Fibroblast of upper back skin (primary cell): ENCODE results near the gene YKT6.
"Not testable (repeated sequence)": the region's sequence is repeated elsewhere in the genome, so short reads cannot be mapped to it uniquely, and the experiment has no call there.

Experiments used
- DNase-seq: peaks from one replicate; pipeline ENCODE4 v3.0.0-alpha.2; 2013

The YKT6 gene

GRCh38 chr7:44200699-44201461 is at the start of gene YKT6:
TSS of gene YKT6 (plus strand) at chr7:44200978. CDS start at chr7:44201136, 158 bp downstream.
- peak; percentile 96 for DNase-seq

- DNase-seq, result no peak
Observed at GRCh38 chr7:44151956-44152355, 48.8 kb upstream of the YKT6 start.

- no peak for DNase-seq
Observed at GRCh38 chr7:44152971-44153947, 47.5 kb upstream of the YKT6 start.

GRCh38 chr7:44153948-44154335 is 46.8 kb upstream of the YKT6 start:
- no peak for DNase-seq

- no peak for DNase-seq
Observed at GRCh38 chr7:44154703-44155102, 46.1 kb upstream of the YKT6 start.

- no peak for DNase-seq
Observed at GRCh38 chr7:44155191-44156185, 45.3 kb upstream of the YKT6 start.

GRCh38 chr7:44156453-44157010 is 44.2 kb upstream of the YKT6 start:
- DNase-seq, result no peak

- DNase-seq, result no peak
Observed at GRCh38 chr7:44157116-44158080, 43.4 kb upstream of the YKT6 start.

GRCh38 chr7:44158096-44158872 is 42.5 kb upstream of the YKT6 start:
- no peak for DNase-seq

GRCh38 chr7:44158873-44159631 is 41.7 kb upstream of the YKT6 start:
- DNase-seq, result no peak

- DNase-seq, result no peak
Observed at GRCh38 chr7:44159824-44160630, 40.8 kb upstream of the YKT6 start.

GRCh38 chr7:44161371-44161770 is 39.4 kb upstream of the YKT6 start:
- DNase-seq, result no peak

GRCh38 chr7:44162179-44162578 is 38.6 kb upstream of the YKT6 start:
- DNase-seq, result no peak

- no peak for DNase-seq
Observed at GRCh38 chr7:44162785-44163395, 37.9 kb upstream of the YKT6 start.

GRCh38 chr7:44163591-44163990 is 37.2 kb upstream of the YKT6 start:
- DNase-seq, result peak; percentile 86

- no peak for DNase-seq
Observed at GRCh38 chr7:44167920-44168319, 32.9 kb upstream of the YKT6 start.

GRCh38 chr7:44171901-44172300 is 28.9 kb upstream of the YKT6 start:
- not testable (repeated sequence) for DNase-seq

GRCh38 chr7:44172352-44172751 is 28.4 kb upstream of the YKT6 start:
- no peak for DNase-seq
